HL-60/S4 treated with phorbol 12-myristate 13-acetate at 8.2 ng/mL for 4 days and 3 days (cell line): Measurements from ENCODE around the gene METRNL.

Source experiments
- in situ Hi-C: fragments of 300-500 bp; cut with MboI; formaldehyde crosslinking; loops from 2 replicates; pipeline ENCODE4 v1.15.0; 2022; ENCODE audit warnings: low sequenced_read_pairs

Gene METRNL

GRCh38 chr17:83078378-83079351 lies 744 bp upstream of the METRNL start:
- in situ Hi-C loops, result no loop called here

GRCh38 chr17:83079766-83080578 lies 563 bp downstream of the METRNL start:
- in situ Hi-C loops, result no loop called here

GRCh38 chr17:83080579-83080857 lies 1.1 kb downstream of the METRNL start:
- in situ Hi-C loops, result no loop called here

- in situ Hi-C loops, result no loop called here
Measured at GRCh38 chr17:83080858-83081683, 1.7 kb downstream of the METRNL start.

- in situ Hi-C loops, result no loop called here
Measured at GRCh38 chr17:83081684-83082201, 2.3 kb downstream of the METRNL start.

GRCh38 chr17:83082424-83082823 lies 3.0 kb downstream of the METRNL start:
- in situ Hi-C loops, result no loop called here

GRCh38 chr17:83082909-83083367 lies 3.5 kb downstream of the METRNL start:
- in situ Hi-C loops, result no loop called here

- in situ Hi-C loops, result no loop called here
Measured at GRCh38 chr17:83083368-83084201, 4.2 kb downstream of the METRNL start.

GRCh38 chr17:83084214-83084613 lies 4.8 kb downstream of the METRNL start:
- in situ Hi-C loops, result no loop called here

GRCh38 chr17:83084621-83085056 lies 5.2 kb downstream of the METRNL start:
- in situ Hi-C loops, result no loop called here

- in situ Hi-C loops, result no loop called here
Measured at GRCh38 chr17:83085103-83085502, 5.7 kb downstream of the METRNL start.

- in situ Hi-C loops, result no loop called here
Measured at GRCh38 chr17:83085526-83086198, 6.3 kb downstream of the METRNL start.

- in situ Hi-C loops, result no loop called here
Measured at GRCh38 chr17:83086199-83086880, 6.9 kb downstream of the METRNL start.

GRCh38 chr17:83086907-83087787 lies 7.7 kb downstream of the METRNL start:
- in situ Hi-C loops, result no loop called here

GRCh38 chr17:83087788-83088360 lies 8.5 kb downstream of the METRNL start:
- in situ Hi-C loops, result no loop called here

GRCh38 chr17:83088451-83088850 lies 9.0 kb downstream of the METRNL start:
- in situ Hi-C loops, result no loop called here

- in situ Hi-C loops, result no loop called here
Measured at GRCh38 chr17:83088909-83089308, 9.5 kb downstream of the METRNL start.
